HTERT RPE-1 (cell line): Measurements from ENCODE around the gene RBKS.

Source experiments
- in situ Hi-C: fragments of 300-500 bp; cut with MboI; formaldehyde crosslinking; loops from 4 replicates; pipeline ENCODE4 v1.14.3; 2020; ENCODE audit warnings: low sequenced_read_pairs

Gene RBKS

GRCh38 chr2:27838502-27838901, 51.7 kb downstream of the RBKS start:
- in situ Hi-C loops: no loop called here

GRCh38 chr2:27833931-27834330, 56.3 kb downstream of the RBKS start:
- in situ Hi-C loops: no loop called here

- in situ Hi-C loops: no loop called here
Observed at GRCh38 chr2:27832396-27832795, 57.8 kb downstream of the RBKS start.

GRCh38 chr2:27831279-27832050, 58.7 kb downstream of the RBKS start:
- in situ Hi-C loops: no loop called here

- in situ Hi-C loops: no loop called here
Observed at GRCh38 chr2:27830656-27831055, 59.5 kb downstream of the RBKS start.

- in situ Hi-C loops: no loop called here
Observed at GRCh38 chr2:27829791-27830190, 60.4 kb downstream of the RBKS start.

GRCh38 chr2:27828305-27828704, 61.9 kb downstream of the RBKS start:
- in situ Hi-C loops: no loop called here

GRCh38 chr2:27824401-27824800, 65.8 kb downstream of the RBKS start:
- in situ Hi-C loops: no loop called here

GRCh38 chr2:27823569-27823968, 66.6 kb downstream of the RBKS start:
- in situ Hi-C loops: no loop called here

- in situ Hi-C loops: no loop called here
Observed at GRCh38 chr2:27823135-27823534, 67.1 kb downstream of the RBKS start.

- in situ Hi-C loops: no loop called here
Observed at GRCh38 chr2:27822049-27822448, 68.1 kb downstream of the RBKS start.

- in situ Hi-C loops: no loop called here
Observed at GRCh38 chr2:27815860-27816438, 74.2 kb downstream of the RBKS start.

- in situ Hi-C loops: no loop called here
Observed at GRCh38 chr2:27814758-27815157, 75.4 kb downstream of the RBKS start.

GRCh38 chr2:27811768-27812167, 78.4 kb downstream of the RBKS start:
- in situ Hi-C loops: no loop called here

- in situ Hi-C loops: no loop called here
Observed at GRCh38 chr2:27810455-27810854, 79.7 kb downstream of the RBKS start.

GRCh38 chr2:27809761-27810241, 80.4 kb downstream of the RBKS start:
- in situ Hi-C loops: no loop called here

GRCh38 chr2:27808984-27809383, 81.2 kb downstream of the RBKS start:
- in situ Hi-C loops: no loop called here

GRCh38 chr2:27808418-27808817, 81.8 kb downstream of the RBKS start:
- in situ Hi-C loops: no loop called here

GRCh38 chr2:27807476-27807875, 82.7 kb downstream of the RBKS start:
- in situ Hi-C loops: no loop called here

GRCh38 chr2:27806311-27807059, 83.7 kb downstream of the RBKS start:
- in situ Hi-C loops: no loop called here

GRCh38 chr2:27805180-27805579, 85.0 kb downstream of the RBKS start:
- in situ Hi-C loops: no loop called here

GRCh38 chr2:27804146-27804545, 86.0 kb downstream of the RBKS start:
- in situ Hi-C loops: no loop called here
